Measurements from ENCODE around the gene KLHL29. TPM values are rescaled to one million over a fixed set of nuclear protein-coding genes. Genes with fewer than 3 reads are reported as not detected.

Gene KLHL29
- total RNA-seq, 4 donors from 2014 or later = 2.2 to 3.3 (median 2.7) TPM

DNA sequence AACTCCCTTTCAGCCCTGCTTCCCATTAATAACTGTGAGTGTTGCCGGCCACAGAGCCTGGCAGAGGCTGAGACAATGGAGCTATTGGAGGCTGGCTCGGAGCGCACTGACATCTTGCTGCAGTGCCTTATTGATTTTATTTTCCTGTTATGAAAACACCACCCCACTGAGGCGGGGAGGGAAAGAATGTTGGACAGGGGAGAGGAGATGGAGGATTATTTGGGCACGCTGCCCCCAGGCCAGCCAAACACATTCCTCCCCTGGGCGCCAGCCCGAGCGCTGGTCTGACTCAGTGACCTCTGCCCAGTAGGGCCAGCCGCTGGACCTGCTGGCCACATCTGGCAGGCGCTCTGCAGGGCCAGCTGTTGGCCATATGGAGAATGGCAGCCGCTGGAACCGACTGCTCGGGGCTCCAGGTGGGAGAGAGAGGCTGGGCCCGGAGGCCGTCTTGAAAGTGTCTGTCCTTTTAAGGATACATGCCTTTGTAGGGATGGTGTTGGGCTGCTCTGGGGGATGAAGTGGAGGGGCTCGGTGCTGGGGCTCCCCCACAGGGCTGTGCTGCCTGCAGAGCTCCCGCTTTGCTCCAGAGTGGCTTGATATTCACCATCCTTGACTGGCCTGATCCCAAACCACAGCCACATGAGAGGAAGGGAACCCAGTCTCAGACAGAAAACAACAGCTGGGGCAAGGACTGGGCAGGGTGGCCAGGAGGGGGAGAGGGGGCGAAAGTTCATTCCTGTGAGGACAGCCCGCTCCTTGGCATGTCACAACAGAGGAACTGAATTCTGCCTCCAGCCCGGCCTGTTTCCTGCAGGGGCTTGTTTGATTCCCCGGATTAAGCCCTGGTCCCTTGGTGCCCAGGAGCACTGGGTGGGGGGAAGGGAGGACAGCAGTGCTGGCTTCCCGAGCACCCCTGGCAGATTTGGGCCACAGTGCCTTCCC, 179.0 kb downstream of the KLHL29 start:
- Histone ChIP-seq H3K4me1 (no peaks in the 10 kb centered on the region), H3K9me3 (no peaks in the 10 kb centered on the region), H3K27ac (peak overlapping the region in 1 of 3 donors; percentile 10), H3K27me3 (no peaks in the 10 kb centered on the region), H3K36me3 (no peaks in the 10 kb centered on the region), H3K4me3 (replicated peaks in 1 of 3) (no peak overlapping the region)
- no peak for TF ChIP-seq POLR2A (IDR thresholded peaks at IDR 0.05)
- TF ChIP-seq, protein P1, sequence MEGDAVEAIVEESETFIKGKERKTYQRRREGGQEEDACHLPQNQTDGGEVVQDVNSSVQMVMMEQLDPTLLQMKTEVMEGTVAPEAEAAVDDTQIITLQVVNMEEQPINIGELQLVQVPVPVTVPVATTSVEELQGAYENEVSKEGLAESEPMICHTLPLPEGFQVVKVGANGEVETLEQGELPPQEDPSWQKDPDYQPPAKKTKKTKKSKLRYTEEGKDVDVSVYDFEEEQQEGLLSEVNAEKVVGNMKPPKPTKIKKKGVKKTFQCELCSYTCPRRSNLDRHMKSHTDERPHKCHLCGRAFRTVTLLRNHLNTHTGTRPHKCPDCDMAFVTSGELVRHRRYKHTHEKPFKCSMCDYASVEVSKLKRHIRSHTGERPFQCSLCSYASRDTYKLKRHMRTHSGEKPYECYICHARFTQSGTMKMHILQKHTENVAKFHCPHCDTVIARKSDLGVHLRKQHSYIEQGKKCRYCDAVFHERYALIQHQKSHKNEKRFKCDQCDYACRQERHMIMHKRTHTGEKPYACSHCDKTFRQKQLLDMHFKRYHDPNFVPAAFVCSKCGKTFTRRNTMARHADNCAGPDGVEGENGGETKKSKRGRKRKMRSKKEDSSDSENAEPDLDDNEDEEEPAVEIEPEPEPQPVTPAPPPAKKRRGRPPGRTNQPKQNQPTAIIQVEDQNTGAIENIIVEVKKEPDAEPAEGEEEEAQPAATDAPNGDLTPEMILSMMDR (IDR thresholded peaks at IDR 0.05) = no peak
- no peak for DNase-seq
- intact Hi-C loops (cut with DNase I) = no loop called here
- 71 to 81% methylated on average over 8 to 19 of the region's 22 CpGs for WGBS, 2 donors

DNA sequence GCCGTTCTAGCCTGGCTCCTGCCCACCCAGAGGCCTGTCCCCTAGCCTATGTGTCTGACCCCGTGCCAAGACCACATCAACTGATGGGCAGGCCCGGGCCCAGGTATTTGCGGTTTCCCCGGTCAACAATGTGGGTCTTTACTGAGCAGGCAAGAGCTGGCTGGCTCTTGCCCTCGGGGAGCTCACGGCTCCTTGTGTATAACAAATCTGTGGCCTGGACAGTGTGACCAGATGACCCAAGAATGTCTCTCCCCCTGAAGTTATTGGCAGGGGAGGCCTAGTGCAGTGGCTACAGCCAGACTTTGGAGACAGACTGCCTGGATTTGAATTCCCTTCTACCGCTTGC, 179.6 kb downstream of the KLHL29 start:
- Histone ChIP-seq H3K4me1 (no peaks in the 10 kb centered on the region), H3K27ac (peak overlapping the region in 1 of 3 donors; percentile 10), H3K36me3 (no peaks in the 10 kb centered on the region), H3K9me3 (no peaks in the 10 kb centered on the region), H3K27me3 (no peaks in the 10 kb centered on the region), H3K4me3 (replicated peaks in 1 of 3) (no peak overlapping the region)
- TF ChIP-seq, protein P1 (IDR thresholded peaks at IDR 0.05) = no peak
- TF ChIP-seq POLR2A (IDR thresholded peaks at IDR 0.05) = no peak
- WGBS, 2 donors = 90 to 91% methylated on average over 2 to 5 of the region's 8 CpGs
- intact Hi-C loops (cut with DNase I) = no loop called here
- no peak for DNase-seq

DNA sequence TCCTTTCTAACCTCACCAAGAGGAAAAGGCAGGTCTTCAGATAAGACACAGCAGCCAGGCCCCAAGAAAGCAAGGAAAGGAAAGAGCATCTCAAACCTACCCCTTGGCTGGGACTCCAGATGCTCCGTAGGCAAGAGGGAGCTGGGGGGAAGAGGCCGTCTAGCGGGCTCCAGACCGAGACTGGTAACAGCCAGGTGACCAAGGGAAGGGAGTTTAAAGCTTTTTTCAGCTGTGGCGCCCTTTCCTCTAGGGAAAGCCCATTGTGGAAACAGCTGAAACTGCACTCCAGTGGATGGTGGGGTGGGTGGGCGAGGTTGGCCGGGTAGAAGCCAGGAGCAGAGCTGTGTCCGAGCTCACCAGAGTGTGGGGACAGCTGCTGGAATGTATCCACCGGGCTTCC, 180.4 kb downstream of the KLHL29 start:
- no peaks in the 10 kb centered on the region for H3K27me3 ChIP-seq
- H3K4me1 ChIP-seq = no peaks in the 10 kb centered on the region
- H3K36me3 ChIP-seq = no peaks in the 10 kb centered on the region
- H3K9me3 ChIP-seq = no peaks in the 10 kb centered on the region
- intact Hi-C loops (cut with DNase I) = no loop called here
- TF ChIP-seq, protein P1 (IDR thresholded peaks at IDR 0.05) = no peak
- TF ChIP-seq POLR2A (IDR thresholded peaks at IDR 0.05) = no peak
- WGBS, 2 donors = 91 to 94% methylated on average over 7 to 9 of the region's 9 CpGs
- DNase-seq = no peak
- no peak overlapping the region for H3K27ac ChIP-seq
- no peak overlapping the region for H3K4me3 ChIP-seq (replicated peaks in 1 of 3)

DNA sequence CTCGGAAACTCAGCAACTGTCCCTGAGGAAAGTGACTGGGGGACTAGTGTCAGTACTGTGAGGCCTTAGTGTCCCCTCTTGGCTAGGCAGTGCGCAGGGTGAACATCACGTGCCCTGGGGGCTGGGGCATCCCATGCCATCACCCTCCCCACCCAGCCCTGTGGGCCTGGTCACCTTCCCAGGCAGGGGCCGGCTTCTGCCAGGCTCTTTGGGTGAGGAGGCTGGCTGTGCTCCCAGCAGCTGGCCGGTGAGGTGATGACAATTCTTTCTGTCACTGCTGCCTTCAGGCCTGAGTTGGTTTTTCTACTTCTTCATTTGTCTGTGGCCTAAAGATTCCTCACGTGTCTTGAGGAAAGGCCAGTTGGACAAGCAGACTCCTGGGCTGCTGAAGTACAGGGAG, 180.8 kb downstream of the KLHL29 start:
- DNase-seq = no peak
- Histone ChIP-seq H3K27me3 (no peaks in the 10 kb centered on the region), H3K9me3 (no peaks in the 10 kb centered on the region), H3K4me1 (no peaks in the 10 kb centered on the region), H3K27ac (no peak overlapping the region), H3K36me3 (no peaks in the 10 kb centered on the region), H3K4me3 (replicated peaks in 1 of 3) (no peak overlapping the region)
- TF ChIP-seq POLR2A (IDR thresholded peaks at IDR 0.05) = no peak
- TF ChIP-seq, protein P1 (IDR thresholded peaks at IDR 0.05) = no peak
- 79 to 92% methylated on average over 6 of the region's 6 CpGs for WGBS, 2 donors
- intact Hi-C loops (cut with DNase I) = no loop called here

Data from thyroid gland (tissue), 4 donors.